ENCODE data around the gene ASIC2. TPM values are rescaled to one million over a fixed set of nuclear protein-coding genes. Genes with fewer than 3 reads are reported as not detected.
"Not testable (repeated sequence)": the region's sequence is repeated elsewhere in the genome, so short reads cannot be mapped to it uniquely, and the experiment has no call there.

ASIC2 gene
- total RNA-seq, 3 donors from 2014 or later: 0.15 to 0.16 TPM; not detected in 1

- Histone ChIP-seq H3K4me3 (no peak overlapping the region), H3K27ac (no peak overlapping the region), H3K27me3 (no peaks in the 10 kb centered on the region), H3K36me3 (no peaks in the 10 kb centered on the region), H3K4me1 (no peaks in the 10 kb centered on the region), H3K9me3 (peaks cover 6 to 12% of the 10 kb centered on the region in 2 donors)
- intact Hi-C loops (cut with DNase I; ENCODE audit: low total_unique reads): no loop called here
- no peak for TF ChIP-seq POLR2AphosphoS5 (IDR thresholded peaks at IDR 0.05)
- TF ChIP-seq POLR2A (IDR thresholded peaks at IDR 0.05): no peak
- TF ChIP-seq CTCF (IDR thresholded peaks at IDR 0.05): no peak
- DNase-seq (ENCODE audit: low spot score in 2 of 2): no peak
Observed at GRCh38 chr17:32980230-32980629, 312.9 kb downstream of the ASIC2 start.

GRCh38 chr17:32976605-32977004 lies 316.5 kb downstream of the ASIC2 start:
- no peak for DNase-seq (ENCODE audit: low spot score in 2 of 2)
- Histone ChIP-seq H3K27ac (no peak overlapping the region), H3K9me3 (peaks cover 4 to 8% of the 10 kb centered on the region in 2 donors), H3K4me1 (no peaks in the 10 kb centered on the region), H3K36me3 (no peaks in the 10 kb centered on the region), H3K4me3 (no peak overlapping the region), H3K27me3 (no peaks in the 10 kb centered on the region)
- TF ChIP-seq CTCF (IDR thresholded peaks at IDR 0.05) (no peak), POLR2AphosphoS5 (IDR thresholded peaks at IDR 0.05) (no peak), POLR2A (IDR thresholded peaks at IDR 0.05) (no peak)
- intact Hi-C loops (cut with DNase I; ENCODE audit: low total_unique reads): no loop called here

- no peak for TF ChIP-seq POLR2AphosphoS5 (IDR thresholded peaks at IDR 0.05)
- TF ChIP-seq CTCF (IDR thresholded peaks at IDR 0.05): no peak
- TF ChIP-seq POLR2A (IDR thresholded peaks at IDR 0.05): no peak
- H3K4me3 ChIP-seq: no peak overlapping the region
- intact Hi-C loops (cut with DNase I; ENCODE audit: low total_unique reads): no loop called here
Observed at GRCh38 chr17:32976131-32976530, 317.0 kb downstream of the ASIC2 start.

DNA sequence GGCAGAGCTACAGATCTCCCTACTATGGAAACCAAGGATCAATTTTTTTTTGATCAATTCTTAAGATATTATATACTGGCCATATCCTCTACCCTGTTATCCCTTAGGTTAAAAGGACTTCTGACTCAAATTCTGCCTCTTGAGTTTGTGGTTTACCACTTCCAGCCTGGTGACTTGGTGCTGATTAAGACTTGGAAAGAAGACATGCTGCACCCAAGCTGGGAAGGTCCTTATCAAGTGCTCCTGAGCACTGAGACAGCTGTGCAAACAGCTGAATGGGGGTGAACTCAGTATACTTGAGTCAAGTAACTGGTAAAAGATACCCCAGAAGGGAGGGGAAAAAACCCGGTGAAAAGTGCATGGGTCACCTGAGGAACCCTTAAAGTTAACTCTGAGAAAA lies 321.9 kb downstream of the ASIC2 start:
- intact Hi-C loops (cut with DNase I; ENCODE audit: low total_unique reads): no loop called here

More at GRCh38 chr17:32976131-32976530, 317.0 kb downstream of the ASIC2 start:
- Histone ChIP-seq H3K4me1 (no peaks in the 10 kb centered on the region), H3K36me3 (no peaks in the 10 kb centered on the region), H3K27me3 (no peaks in the 10 kb centered on the region), H3K27ac (no peak overlapping the region), H3K9me3 (peaks cover 0 to 3% of the 10 kb centered on the region in 2 donors)
- no peak for DNase-seq (ENCODE audit: low spot score in 2 of 2)

GRCh38 chr17:32970281-32970680 lies 322.8 kb downstream of the ASIC2 start:
- Histone ChIP-seq H3K27ac (no peak overlapping the region), H3K9me3 (no peaks in the 10 kb centered on the region), H3K27me3 (no peaks in the 10 kb centered on the region), H3K4me3 (no peak overlapping the region), H3K4me1 (no peaks in the 10 kb centered on the region), H3K36me3 (no peaks in the 10 kb centered on the region)
- DNase-seq (ENCODE audit: low spot score in 2 of 2): no peak
- intact Hi-C loops (cut with DNase I; ENCODE audit: low total_unique reads): no loop called here
- no peak for TF ChIP-seq POLR2A (IDR thresholded peaks at IDR 0.05)
- no peak for TF ChIP-seq POLR2AphosphoS5 (IDR thresholded peaks at IDR 0.05)
- TF ChIP-seq CTCF (IDR thresholded peaks at IDR 0.05): no peak

More for the DNA sequence above, 321.9 kb downstream of the ASIC2 start:
- H3K9me3 ChIP-seq: no peaks in the 10 kb centered on the region
- H3K4me1 ChIP-seq: no peaks in the 10 kb centered on the region
- H3K4me3 ChIP-seq: no peak overlapping the region
- no peaks in the 10 kb centered on the region for H3K27me3 ChIP-seq
- TF ChIP-seq POLR2AphosphoS5 (IDR thresholded peaks at IDR 0.05) (no peak), CTCF (IDR thresholded peaks at IDR 0.05) (no peak), POLR2A (IDR thresholded peaks at IDR 0.05) (no peak)
- DNase-seq (ENCODE audit: low spot score in 2 of 2): no peak
- no peak overlapping the region for H3K27ac ChIP-seq
- no peaks in the 10 kb centered on the region for H3K36me3 ChIP-seq

DNA sequence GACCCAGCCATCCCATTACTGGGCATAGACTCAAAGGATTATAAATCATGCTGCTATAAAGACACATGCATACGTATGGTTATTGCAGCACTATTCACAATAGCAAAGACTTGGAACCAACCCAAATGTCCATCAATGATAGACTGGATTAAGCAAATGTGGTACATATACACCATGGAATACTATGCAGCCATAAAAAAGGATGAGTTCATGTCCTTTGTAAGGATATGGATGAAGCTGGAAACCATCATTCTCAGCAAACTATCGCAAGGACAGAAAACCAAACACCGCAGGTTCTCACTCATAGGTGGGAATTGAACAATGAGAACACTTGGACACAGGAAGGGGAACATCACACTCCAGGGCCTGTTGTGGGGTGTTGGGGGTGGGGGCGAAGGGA lies 323.9 kb downstream of the ASIC2 start:
- H3K27ac ChIP-seq; intact Hi-C loops (cut with DNase I; ENCODE audit: low total_unique reads); H3K27me3 ChIP-seq; H3K4me3 ChIP-seq; H3K9me3 ChIP-seq; H3K4me1 ChIP-seq; H3K36me3 ChIP-seq; DNase-seq (ENCODE audit: low spot score in 2 of 2): not testable (repeated sequence)
